ENCODE measurements around the gene SDK2. TPM values are rescaled to one million over a fixed set of nuclear protein-coding genes. Genes with fewer than 3 reads are reported as not detected.

The SDK2 gene
- polyA plus RNA-seq, 3 donors = 0.01 TPM; not detected in 2

DNA sequence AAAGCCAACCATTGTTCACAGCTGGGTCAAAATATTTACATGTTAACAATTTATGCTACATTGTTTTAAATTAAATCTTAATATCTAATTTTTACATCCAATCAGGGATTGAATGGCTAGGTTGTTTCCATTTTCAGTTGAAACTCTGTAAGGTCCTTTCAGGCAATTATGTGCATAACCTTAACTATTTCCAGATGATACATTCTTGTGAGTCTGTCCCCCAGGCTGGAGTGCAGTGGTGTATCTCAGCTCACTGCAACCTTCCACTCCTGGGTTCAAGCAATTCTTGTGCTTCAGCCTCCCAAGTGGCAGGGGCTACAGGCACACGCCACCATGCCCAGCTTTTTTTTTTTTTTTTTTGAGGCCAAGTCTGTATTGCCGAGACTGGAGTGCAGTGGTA lies 342.9 kb downstream of the SDK2 start:
- peaks cover 2 to 3% (median 2%) of the 10 kb centered on the region in 3 donors for H3K27me3 Mint-ChIP-seq (ENCODE audit: low read depth in 3 of 3)
- H3K4me1 Mint-ChIP-seq = peaks cover 30% of the 10 kb centered on the region
- peaks cover 25 to 27% of the 10 kb centered on the region in 2 donors for H3K4me1 ChIP-seq (ENCODE audit: control insufficient read depth in 1 of 2, insufficient read depth in 2 of 2, low read length in 2 of 2)
- H3K27ac Mint-ChIP-seq = no peak overlapping the region
- peaks cover 7 to 9% of the 10 kb centered on the region in 2 donors for H3K36me3 Mint-ChIP-seq
- H3K79me2 ChIP-seq (ENCODE audit: insufficient read depth, low read length) = peaks cover 66% of the 10 kb centered on the region
- no peak overlapping the region for H3K4me3 Mint-ChIP-seq
- no peak overlapping the region for H2AFZ ChIP-seq (ENCODE audit: insufficient read depth, low read depth, low read length, poor library complexity, severe bottlenecking)
- no peak overlapping the region for H3K4me2 ChIP-seq (replicated peaks; ENCODE audit: extremely low read depth, low read length, poor library complexity, severe bottlenecking)
- H3K9ac ChIP-seq (ENCODE audit: insufficient read depth, low read length, poor library complexity, severe bottlenecking) = no peak overlapping the region
- no peak for DNase-seq
- H3K27me3 ChIP-seq (ENCODE audit: control insufficient read depth in 2 of 2, insufficient read depth in 2 of 2, low read length in 2 of 2) = no peaks in the 10 kb centered on the region
- H3K9me3 ChIP-seq (replicated peaks in 1 of 2; ENCODE audit: control insufficient read depth in 1 of 2, insufficient read depth in 1 of 2, low read length in 2 of 2) = no peaks in the 10 kb centered on the region
- H3K4me3 ChIP-seq (replicated peaks in 1 of 3; ENCODE audit: low read depth in 2 of 3, low read length in 3 of 3) = no peak overlapping the region
- 100% methylated on average over 1 of the region's 2 CpGs for WGBS (ENCODE audit: insufficient coverage)
- peaks cover 46% of the 10 kb centered on the region for H4K20me1 ChIP-seq (ENCODE audit: insufficient read depth, low read length)
- TF ChIP-seq CTCF (IDR thresholded peaks at IDR 0.05) = no peak
- no peaks in the 10 kb centered on the region for H3K36me3 ChIP-seq (replicated peaks in 1 of 2; ENCODE audit: control insufficient read depth in 1 of 2, insufficient read depth in 2 of 2, low read length in 2 of 2)
- intact Hi-C loops (cut with micrococcal nuclease) = no loop called here
- no peaks in the 10 kb centered on the region for H3K9me3 Mint-ChIP-seq
- no peak overlapping the region for H3K27ac ChIP-seq (ENCODE audit: low read depth in 1 of 2, low read length in 2 of 2)

DNA sequence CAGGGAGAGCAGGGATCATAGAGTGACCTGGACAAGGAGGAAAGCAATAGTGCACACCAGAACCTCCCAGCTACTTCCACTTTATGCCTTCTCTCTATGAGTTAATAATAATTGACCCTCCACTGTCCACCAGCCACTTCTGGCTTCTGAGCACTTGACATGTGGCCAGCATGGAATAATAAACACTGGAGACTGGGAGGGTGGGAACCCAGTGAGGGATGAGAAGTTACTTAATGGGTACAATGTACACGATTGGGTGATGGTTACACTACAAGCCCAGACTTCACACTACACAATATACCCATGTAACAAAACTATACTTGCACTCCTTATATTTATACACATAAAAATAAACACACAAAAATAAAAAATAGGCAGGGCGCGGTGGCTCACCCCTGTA lies 343.9 kb downstream of the SDK2 start:
- no peak for DNase-seq
- Histone ChIP-seq H3K4me3 (replicated peaks in 1 of 3; ENCODE audit: low read depth in 2 of 3, low read length in 3 of 3) (no peak overlapping the region), H3K27me3 (ENCODE audit: control insufficient read depth in 2 of 2, insufficient read depth in 2 of 2, low read length in 2 of 2) (no peaks in the 10 kb centered on the region), H3K4me2 (replicated peaks; ENCODE audit: extremely low read depth, low read length, poor library complexity, severe bottlenecking) (no peak overlapping the region), H4K20me1 (ENCODE audit: insufficient read depth, low read length) (peaks cover 42% of the 10 kb centered on the region), H3K36me3 (replicated peaks in 1 of 2; ENCODE audit: control insufficient read depth in 1 of 2, insufficient read depth in 2 of 2, low read length in 2 of 2) (no peaks in the 10 kb centered on the region), H3K79me2 (ENCODE audit: insufficient read depth, low read length) (peaks cover 60% of the 10 kb centered on the region), H3K27ac (ENCODE audit: low read depth in 1 of 2, low read length in 2 of 2) (no peak overlapping the region), H3K9me3 (replicated peaks in 1 of 2; ENCODE audit: control insufficient read depth in 1 of 2, insufficient read depth in 1 of 2, low read length in 2 of 2) (no peaks in the 10 kb centered on the region), H3K9ac (ENCODE audit: insufficient read depth, low read length, poor library complexity, severe bottlenecking) (no peak overlapping the region), H2AFZ (ENCODE audit: insufficient read depth, low read depth, low read length, poor library complexity, severe bottlenecking) (no peak overlapping the region), H3K4me1 (ENCODE audit: control insufficient read depth in 1 of 2, insufficient read depth in 2 of 2, low read length in 2 of 2) (peaks cover 15 to 17% of the 10 kb centered on the region in 2 donors)
- H3K4me3 Mint-ChIP-seq = no peak overlapping the region
- no peaks in the 10 kb centered on the region for H3K9me3 Mint-ChIP-seq
- H3K4me1 Mint-ChIP-seq = peaks cover 21% of the 10 kb centered on the region
- WGBS (ENCODE audit: insufficient coverage) = 100% methylated on average over 2 of the region's 3 CpGs
- intact Hi-C loops (cut with micrococcal nuclease) = no loop called here
- TF ChIP-seq CTCF (IDR thresholded peaks at IDR 0.05) = no peak
- peaks cover 7 to 9% of the 10 kb centered on the region in 2 donors for H3K36me3 Mint-ChIP-seq
- H3K27me3 Mint-ChIP-seq (ENCODE audit: low read depth in 3 of 3) = peaks cover 2 to 4% (median 3%) of the 10 kb centered on the region in 3 donors
- peak overlapping the region in 1 of 7 donors; percentile 36 for H3K27ac Mint-ChIP-seq
